PC-3 (cell line): Measurements from ENCODE around the gene SERPINA4.

ENCODE experiments used
- CTCF ChIP-seq: fragments of 300-600 bp; sonication (generic); conservative IDR thresholded peaks from 2 replicates; pipeline ENCODE4 v1.5.1; 2017; ENCODE audit warnings: antibody characterized with exemption, low read depth, mild to moderate bottlenecking, low read length
- EZH2 ChIP-seq: fragments of 300-600 bp; sonication (generic); IDR thresholded peaks from one replicate; pipeline ENCODE4 v1.6.1; 2017; ENCODE audit warnings: antibody characterized with exemption, mild to moderate bottlenecking, low read length; ENCODE audit not compliant: unreplicated experiment

GRCh38 chr14:94561656-94562010 lies 391 bp downstream of the SERPINA4 start:
- TF ChIP-seq EZH2 (no peak), CTCF (no peak)
